Purkinje cell (primary cell): ENCODE data around the gene DRG2. TPM values are rescaled to one million over a fixed set of nuclear protein-coding genes. Genes with fewer than 3 reads are reported as not detected.

Source experiments
- polyA plus RNA-seq: library from polyadenylated mRNA; unstranded; fragments of >200 nt; fragmentation: Nextera tagmentation; gene quantifications from 2 replicates; pipeline ENCODE4 v1.2.1, GENCODE V29; 2014

DRG2 gene, protein sequence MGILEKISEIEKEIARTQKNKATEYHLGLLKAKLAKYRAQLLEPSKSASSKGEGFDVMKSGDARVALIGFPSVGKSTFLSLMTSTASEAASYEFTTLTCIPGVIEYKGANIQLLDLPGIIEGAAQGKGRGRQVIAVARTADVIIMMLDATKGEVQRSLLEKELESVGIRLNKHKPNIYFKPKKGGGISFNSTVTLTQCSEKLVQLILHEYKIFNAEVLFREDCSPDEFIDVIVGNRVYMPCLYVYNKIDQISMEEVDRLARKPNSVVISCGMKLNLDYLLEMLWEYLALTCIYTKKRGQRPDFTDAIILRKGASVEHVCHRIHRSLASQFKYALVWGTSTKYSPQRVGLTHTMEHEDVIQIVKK
- polyA plus RNA-seq, result 15.4 and 29.2 TPM in 2 replicates

DNA sequence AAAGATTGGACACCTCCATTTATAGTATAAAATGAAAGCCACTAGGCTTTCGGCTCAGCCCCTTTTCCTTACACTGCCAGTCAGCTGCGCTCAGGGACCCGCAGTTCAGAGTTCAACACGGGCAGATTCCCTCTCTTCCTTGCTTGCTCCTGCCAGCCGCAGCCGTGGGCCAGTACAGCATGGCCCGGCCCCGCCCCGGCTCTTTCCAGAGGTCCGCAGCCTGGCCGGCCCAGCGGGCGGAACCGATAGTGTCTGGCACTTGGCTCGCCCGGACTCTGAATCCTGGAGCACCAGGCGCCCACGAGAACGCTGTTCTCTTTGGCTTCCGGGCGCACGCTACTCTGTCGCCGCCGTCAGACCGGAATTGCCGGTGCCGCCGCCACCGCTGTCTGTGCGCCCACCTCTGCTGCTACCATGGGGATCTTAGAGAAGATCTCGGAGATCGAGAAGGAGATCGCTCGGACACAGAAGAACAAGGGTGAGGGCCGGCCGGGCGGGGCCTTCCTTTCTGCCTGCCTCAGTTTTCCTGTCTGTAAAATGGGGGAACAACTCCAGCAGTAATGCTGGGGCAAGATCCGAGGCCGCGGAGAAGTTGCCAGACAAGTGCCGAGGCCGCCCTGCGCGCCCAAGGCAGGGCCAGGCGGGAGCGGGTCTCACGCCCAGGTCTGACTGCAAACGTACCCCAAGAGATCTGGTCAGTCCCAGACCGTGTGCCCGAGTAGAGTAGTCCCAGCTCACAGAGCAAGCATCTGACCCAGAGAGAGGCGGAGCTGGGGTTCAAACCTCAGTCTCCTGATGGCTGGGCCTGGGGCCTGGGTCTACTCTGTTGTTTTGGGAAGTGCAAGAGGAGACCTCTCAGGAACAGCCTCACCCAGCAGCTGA, at the start of gene DRG2:
Gene DRG2, plus strand, starts transcription at position 339 of the 882 bp plus-strand sequence. Its CDS starts 76 bp downstream, at position 415.

DNA sequence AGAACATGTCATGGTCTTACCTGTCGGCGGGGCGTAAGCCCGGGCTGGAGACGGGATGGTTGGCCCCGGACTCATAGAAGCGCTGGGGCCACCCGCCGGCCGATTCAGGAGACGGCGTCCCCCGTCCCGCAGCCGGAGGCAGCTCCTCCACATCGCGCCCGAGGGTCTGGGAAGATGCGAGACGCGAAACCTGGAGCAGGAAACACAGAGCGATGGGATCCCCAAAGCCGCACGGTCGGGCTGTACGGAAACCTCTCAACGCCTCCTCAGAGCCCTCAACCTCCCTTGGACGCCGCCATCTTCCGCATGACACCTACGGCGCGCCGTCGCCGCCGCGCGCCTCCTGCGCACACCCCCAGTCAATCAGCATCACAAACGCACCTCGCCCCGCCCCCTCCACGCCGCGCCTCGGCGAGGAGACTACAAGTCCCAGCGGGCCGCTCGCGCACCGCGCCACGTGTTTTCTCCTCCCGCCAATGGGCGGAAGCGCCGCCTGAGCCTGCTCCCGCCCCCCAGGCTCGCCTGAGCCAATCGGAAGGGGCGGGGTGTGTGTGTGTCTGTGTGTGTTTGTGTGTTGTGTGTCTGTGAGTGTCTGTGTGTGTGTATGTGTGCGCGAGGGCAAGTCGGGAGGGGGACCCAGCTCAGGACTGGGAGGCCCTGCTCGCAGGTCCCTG, 48.8 kb upstream of the DRG2 start, which contains the start of the genes ATPAF2 and GID4:
Gene ATPAF2, minus strand, starts transcription at position 308 of the 674 bp plus-strand sequence. Its CDS starts 155 bp downstream, at position 153.
Gene GID4, plus strand, starts transcription at position 548 of the 674 bp plus-strand sequence. Its CDS starts 57 bp downstream, at position 605.

DNA sequence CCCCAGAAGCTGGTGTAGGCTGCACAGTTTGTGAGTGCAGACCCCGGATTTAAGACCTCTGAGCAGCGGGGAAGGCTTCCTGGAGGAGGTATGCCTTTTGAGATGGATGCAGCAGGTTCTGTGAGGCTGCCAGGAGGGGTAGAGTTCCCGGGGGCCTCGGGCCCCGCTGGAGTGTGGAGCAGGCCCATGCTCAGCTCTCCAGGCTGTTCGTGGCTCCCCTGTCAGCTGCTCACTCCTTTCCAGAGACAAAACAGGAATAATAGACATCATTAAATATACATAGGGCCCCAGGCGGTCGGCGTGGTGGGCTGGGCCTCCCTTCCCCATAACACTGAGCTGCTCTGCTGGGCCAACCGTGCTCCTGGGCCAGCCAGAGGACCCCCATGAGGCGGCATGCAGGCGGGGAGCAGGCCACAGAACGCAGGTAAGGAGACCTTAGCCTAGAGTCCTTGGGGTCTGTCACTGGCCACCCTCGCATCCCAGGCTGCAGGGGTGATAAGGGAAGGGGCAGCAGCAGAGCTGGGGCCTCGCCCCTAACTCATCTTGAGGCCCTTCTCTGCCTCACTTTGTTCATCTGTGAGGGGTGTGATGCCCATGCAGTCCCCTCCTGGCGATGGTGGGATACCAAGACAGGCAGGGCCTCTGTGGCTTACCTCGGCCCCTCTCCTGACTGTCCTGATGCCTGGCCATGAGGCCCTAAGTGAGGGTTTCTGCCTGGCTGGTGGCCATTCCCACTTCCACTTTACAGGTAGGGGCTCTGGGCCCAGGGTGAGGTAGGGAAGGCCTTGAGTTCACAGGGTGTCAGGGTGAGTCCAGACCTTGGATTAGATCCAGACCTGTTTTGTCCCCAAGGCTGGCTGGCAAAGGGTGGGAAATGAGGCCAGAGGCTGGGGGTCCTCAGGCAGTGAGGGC, 20.9 kb downstream of the DRG2 start, which contains the start of gene MYO15A:
Gene MYO15A, plus strand, starts transcription at position 356 of the 912 bp plus-strand sequence. CDS start 10,045 bp downstream, outside the sequence.

Other genes starting within 250 kb of the DRG2 start
- 23.1 and 31.5 TPM in 2 replicates for gene TOM1L2, start 115.5 kb upstream of the DRG2 start, polyA plus RNA-seq
- 1.4 TPM in 1 of 2 replicates, not detected in the other for gene DRC3, start 115.1 kb upstream of the DRG2 start, polyA plus RNA-seq
- 11.8 and 17.7 TPM in 2 replicates for gene ATPAF2, start 48.8 kb upstream of the DRG2 start, polyA plus RNA-seq
- gene GID4, start 48.5 kb upstream of the DRG2 start, polyA plus RNA-seq, result 5.1 and 6.5 TPM in 2 replicates
- gene MYO15A, start 20.8 kb downstream of the DRG2 start, polyA plus RNA-seq, result 0.70 and 1.0 TPM in 2 replicates
- 36.4 and 42.2 TPM in 2 replicates for gene ALKBH5, start 95.9 kb downstream of the DRG2 start, polyA plus RNA-seq
- 0.07 TPM in 1 of 2 replicates, not detected in the other for gene LLGL1, start 137.7 kb downstream of the DRG2 start, polyA plus RNA-seq
- 40.1 and 53.5 TPM in 2 replicates for gene FLII, start 170.8 kb downstream of the DRG2 start, polyA plus RNA-seq
- 1.4 and 3.2 TPM in 2 replicates for gene MIEF2, start 172.7 kb downstream of the DRG2 start, polyA plus RNA-seq
- gene TOP3A, start 227.0 kb downstream of the DRG2 start, polyA plus RNA-seq, result 1.5 and 3.7 TPM in 2 replicates
- 0.31 and 0.99 TPM in 2 replicates for gene SMCR8, start 227.3 kb downstream of the DRG2 start, polyA plus RNA-seq